ENCODE measurements around the gene TBC1D2B. TPM values are rescaled to one million over a fixed set of nuclear protein-coding genes. Genes with fewer than 3 reads are reported as not detected.
"Not testable (repeated sequence)": the region's sequence is repeated elsewhere in the genome, so short reads cannot be mapped to it uniquely, and the experiment has no call there.

Gene TBC1D2B
- total RNA-seq, 2 donors from 2014 or later, result 35.6 to 42.3 TPM

DNA sequence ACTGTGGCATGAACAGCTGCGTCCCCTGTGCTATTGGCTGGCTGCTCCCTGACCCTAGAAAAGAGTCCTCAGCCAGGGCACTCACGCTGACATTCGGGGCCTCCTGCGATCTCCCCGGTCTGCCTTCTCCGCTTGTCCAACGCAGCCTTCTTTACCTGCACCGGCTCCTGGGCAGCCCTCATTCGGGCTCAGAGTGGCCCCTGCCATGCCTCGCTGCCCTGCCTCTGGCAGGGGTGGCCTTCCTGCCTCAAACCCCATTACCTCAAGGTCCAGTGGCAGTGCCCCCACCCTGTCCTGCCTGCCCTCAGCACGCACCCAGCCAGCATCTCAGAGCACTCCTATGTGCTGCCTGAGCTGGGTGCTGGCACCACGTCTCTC lies 86.5 kb downstream of the TBC1D2B start:
- intact Hi-C loops (cut with DNase I), result no loop called here
- H3K4me1 ChIP-seq, result peaks cover 59% of the 10 kb centered on the region
- WGBS, 2 donors, result 47 to 77% methylated on average over 6 to 12 of the region's 12 CpGs

DNA sequence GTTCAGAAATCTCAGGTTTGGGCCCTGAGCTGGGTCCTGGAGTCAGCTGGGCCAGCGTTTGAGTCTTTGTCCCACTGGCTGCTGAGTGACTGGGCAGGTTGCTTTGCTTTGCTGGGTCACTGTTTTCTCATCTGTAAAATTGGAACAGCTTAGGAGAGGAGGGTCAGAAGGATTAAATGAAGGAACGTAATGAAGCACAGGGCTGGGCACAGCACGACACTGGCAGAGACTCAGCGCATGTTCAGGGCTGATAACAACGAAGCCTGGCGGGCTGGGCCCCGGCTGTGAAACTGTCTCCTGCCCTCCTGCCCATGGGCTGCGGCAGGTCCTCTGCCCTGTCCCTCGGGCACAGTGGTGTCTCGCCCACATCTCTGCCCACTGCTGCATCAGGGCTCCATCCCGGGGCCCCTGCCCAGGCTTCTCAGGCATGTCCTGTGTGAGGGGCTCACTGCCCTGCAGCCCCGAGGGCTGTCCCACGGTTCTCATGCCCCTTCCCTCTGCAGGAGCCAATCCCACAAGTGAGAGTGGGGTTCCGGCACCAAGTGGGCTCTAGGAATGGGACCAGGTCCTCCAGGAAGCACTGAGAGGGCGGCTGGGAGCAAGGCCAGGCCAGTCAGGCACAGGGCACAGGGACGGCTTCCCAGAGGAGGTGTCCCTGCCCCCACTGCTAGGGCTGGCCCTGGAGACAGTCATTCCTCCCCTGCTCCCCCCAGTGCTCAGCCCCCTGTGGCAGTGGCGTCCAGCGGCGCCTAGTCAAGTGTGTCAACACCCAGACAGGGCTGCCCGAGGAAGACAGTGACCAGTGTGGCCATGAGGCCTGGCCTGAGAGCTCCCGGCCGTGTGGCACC lies 88.0 kb downstream of the TBC1D2B start:
- H3K9me3 ChIP-seq, result no peaks in the 10 kb centered on the region
- intact Hi-C loops (cut with DNase I), result no loop called here
- no peak overlapping the region for H3K4me3 ChIP-seq
- H3K27ac ChIP-seq, result peak overlapping the region in 3 of 4 donors; percentile 77 to 89 (median 86)
- peaks cover 48% of the 10 kb centered on the region for H3K4me1 ChIP-seq
- ATAC-seq (no peak), DNase-seq (no peak)
- no peaks in the 10 kb centered on the region for H3K36me3 ChIP-seq (replicated peaks in 1 of 2; ENCODE audit: insufficient read depth in 1 of 2, low read depth in 2 of 2)
- H3K27me3 ChIP-seq, result no peaks in the 10 kb centered on the region
- TF ChIP-seq POLR2A (IDR thresholded peaks at IDR 0.05), result no peak
- TF ChIP-seq, protein P1, sequence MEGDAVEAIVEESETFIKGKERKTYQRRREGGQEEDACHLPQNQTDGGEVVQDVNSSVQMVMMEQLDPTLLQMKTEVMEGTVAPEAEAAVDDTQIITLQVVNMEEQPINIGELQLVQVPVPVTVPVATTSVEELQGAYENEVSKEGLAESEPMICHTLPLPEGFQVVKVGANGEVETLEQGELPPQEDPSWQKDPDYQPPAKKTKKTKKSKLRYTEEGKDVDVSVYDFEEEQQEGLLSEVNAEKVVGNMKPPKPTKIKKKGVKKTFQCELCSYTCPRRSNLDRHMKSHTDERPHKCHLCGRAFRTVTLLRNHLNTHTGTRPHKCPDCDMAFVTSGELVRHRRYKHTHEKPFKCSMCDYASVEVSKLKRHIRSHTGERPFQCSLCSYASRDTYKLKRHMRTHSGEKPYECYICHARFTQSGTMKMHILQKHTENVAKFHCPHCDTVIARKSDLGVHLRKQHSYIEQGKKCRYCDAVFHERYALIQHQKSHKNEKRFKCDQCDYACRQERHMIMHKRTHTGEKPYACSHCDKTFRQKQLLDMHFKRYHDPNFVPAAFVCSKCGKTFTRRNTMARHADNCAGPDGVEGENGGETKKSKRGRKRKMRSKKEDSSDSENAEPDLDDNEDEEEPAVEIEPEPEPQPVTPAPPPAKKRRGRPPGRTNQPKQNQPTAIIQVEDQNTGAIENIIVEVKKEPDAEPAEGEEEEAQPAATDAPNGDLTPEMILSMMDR (IDR thresholded peaks at IDR 0.05), result no peak
- 51 to 68% methylated on average over 11 to 18 of the region's 22 CpGs for WGBS, 2 donors

More for the DNA sequence above, 86.5 kb downstream of the TBC1D2B start:
- TF ChIP-seq POLR2A (IDR thresholded peaks at IDR 0.05), result no peak
- TF ChIP-seq, protein P1 (IDR thresholded peaks at IDR 0.05), result no peak
- no peaks in the 10 kb centered on the region for H3K9me3 ChIP-seq
- H3K27ac ChIP-seq, result peak overlapping the region; percentile 77 to 89 (median 83)
- no peaks in the 10 kb centered on the region for H3K36me3 ChIP-seq (replicated peaks in 1 of 2; ENCODE audit: insufficient read depth in 1 of 2, low read depth in 2 of 2)
- ATAC-seq (no peak), DNase-seq (no peak)
- H3K4me3 ChIP-seq, result no peak overlapping the region
- H3K27me3 ChIP-seq, result no peaks in the 10 kb centered on the region

DNA sequence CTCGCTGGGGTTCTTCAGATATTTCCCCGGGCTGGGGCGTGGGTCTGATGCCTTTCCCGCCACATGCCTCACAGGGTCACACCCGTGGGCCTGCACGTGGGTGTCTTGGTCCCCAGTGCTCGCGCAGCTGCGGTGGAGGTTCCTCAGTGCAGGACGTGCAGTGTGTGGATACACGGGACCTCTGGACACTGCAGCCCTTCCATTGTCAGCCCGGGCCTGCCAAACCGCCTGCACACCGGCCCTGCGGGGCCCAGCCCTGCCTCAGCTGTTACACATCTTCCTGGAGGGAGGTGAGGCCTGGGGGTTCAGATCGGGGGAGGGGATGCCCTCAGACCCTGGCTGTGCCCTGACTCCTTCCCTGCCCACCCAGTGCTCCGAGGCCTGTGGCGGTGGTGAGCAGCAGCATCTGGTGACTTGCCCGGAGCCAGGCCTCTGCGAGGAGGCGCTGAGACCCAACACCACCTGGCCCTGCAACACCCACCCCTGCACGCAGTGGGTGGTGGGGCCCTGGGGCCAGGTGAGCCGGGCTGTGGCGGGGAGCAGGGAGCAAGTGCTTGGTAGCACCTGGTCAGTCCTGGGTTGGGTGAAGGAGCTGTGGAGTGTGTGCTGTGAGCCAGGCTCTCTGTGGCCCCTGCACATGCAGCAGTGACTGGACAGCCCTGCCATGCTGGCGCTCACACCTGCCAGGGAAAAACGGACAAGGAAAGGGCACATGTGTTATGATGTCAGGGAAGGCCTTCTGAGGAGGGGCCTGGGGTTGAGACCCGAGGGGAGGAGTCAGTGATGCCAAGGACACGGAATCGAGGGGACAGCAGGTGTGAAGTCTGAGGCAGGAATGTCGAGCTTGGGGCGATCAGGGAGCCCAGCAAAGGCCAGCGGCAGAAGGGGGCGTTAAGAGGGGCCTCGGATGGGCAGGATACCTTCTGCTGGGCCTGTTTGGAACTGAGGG lies 88.9 kb downstream of the TBC1D2B start:
- peak in 2 of 4 donors; percentile 12 to 52 for DNase-seq
- no peak overlapping the region for H3K27ac ChIP-seq
- 65 to 80% methylated on average over 15 to 33 of the region's 34 CpGs for WGBS, 2 donors

DNA sequence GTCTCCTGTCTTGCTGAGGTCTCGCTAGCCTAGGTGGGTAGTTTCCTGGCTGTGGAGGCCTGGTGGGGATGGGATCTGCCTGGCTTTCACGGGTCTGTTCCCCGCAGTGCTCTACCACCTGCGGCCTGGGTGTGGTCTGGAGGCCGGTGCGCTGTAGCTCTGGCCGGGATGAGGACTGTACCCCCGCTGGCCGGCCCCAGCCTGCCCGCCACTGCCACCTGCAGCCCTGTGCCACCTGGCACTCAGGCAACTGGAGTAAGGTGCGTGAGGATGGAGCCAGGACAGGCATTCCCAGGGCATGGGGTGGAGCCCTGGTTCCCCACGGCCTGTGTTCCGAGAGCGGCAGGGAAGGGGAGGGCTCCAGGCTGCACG lies 89.8 kb downstream of the TBC1D2B start:
- peak in 1 of 4 donors; percentile 11 for DNase-seq
- WGBS, 2 donors, result 90 to 94% methylated on average over 3 to 12 of the region's 15 CpGs
- ATAC-seq; H3K27me3 ChIP-seq; intact Hi-C loops (cut with DNase I); H3K36me3 ChIP-seq (replicated peaks in 1 of 2; ENCODE audit: insufficient read depth in 1 of 2, low read depth in 2 of 2); H3K4me3 ChIP-seq; H3K9me3 ChIP-seq; H3K27ac ChIP-seq: not testable (repeated sequence)
- H3K4me1 ChIP-seq, result peaks cover 30% of the 10 kb centered on the region

More for the DNA sequence above, 88.9 kb downstream of the TBC1D2B start:
- no peak for ATAC-seq
- intact Hi-C loops (cut with DNase I), result no loop called here
- Histone ChIP-seq H3K4me3 (no peak overlapping the region), H3K4me1 (peaks cover 39% of the 10 kb centered on the region), H3K27me3 (no peaks in the 10 kb centered on the region), H3K36me3 (replicated peaks in 1 of 2; ENCODE audit: insufficient read depth in 1 of 2, low read depth in 2 of 2) (no peaks in the 10 kb centered on the region), H3K9me3 (no peaks in the 10 kb centered on the region)
- TF ChIP-seq POLR2A (IDR thresholded peaks at IDR 0.05), result no peak
- TF ChIP-seq, protein P1 (IDR thresholded peaks at IDR 0.05), result no peak

Data from body of pancreas (tissue), 4 donors.